ENCODE results near the gene MTREX.

The MTREX gene

DNA sequence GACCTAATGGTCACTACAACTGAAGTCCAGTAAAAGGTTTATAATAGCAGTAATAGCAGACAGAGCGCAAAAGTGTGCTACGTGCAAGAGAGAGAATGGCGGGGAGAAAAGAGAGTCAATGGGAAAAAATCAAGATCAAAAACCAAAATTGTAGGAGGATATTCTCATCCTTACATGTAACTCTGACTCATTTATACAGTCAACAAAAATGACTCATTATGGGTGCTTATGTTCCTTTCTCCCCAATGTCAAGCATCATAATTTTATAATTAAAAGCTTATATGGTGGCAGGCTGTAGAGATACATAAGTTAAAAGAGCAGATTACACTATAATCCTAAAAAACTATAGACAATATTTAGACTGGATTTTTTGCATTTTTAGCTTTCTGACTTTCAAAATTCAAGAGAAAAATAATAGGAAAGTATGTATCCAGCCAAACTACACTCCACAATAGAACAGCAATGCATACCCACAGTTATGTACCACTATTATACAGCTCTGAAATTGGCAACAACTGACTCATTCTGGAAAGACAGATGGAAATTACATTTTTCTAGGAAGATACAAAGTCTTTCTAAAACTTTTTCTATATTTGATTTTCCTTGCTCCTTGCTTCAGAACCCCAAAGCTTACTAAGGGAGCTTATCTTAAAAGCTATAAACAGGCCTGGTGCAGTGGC, 148.6 kb downstream of the MTREX start:
- no peaks in the 10 kb centered on the region for H3K27me3 ChIP-seq (ENCODE audit: low read depth, low read length)
- no peak overlapping the region for H2AFZ ChIP-seq (ENCODE audit: low read depth, low read length)
- H3K9me3 ChIP-seq (ENCODE audit: insufficient read depth, low read length) = no peaks in the 10 kb centered on the region
- no peak overlapping the region for H3K4me3 ChIP-seq (ENCODE audit: low read length)
- no peaks in the 10 kb centered on the region for H3K36me3 ChIP-seq (replicated peaks; ENCODE audit: low read depth, low read length)
- H3K79me2 ChIP-seq (ENCODE audit: low read length) = no peaks in the 10 kb centered on the region
- H3K4me1 ChIP-seq (ENCODE audit: low read length) = no peaks in the 10 kb centered on the region
- no peak overlapping the region for H3K9ac ChIP-seq (ENCODE audit: low read length)
- H3K27ac ChIP-seq (ENCODE audit: low read length) = no peak overlapping the region
- TF ChIP-seq, protein P1, sequence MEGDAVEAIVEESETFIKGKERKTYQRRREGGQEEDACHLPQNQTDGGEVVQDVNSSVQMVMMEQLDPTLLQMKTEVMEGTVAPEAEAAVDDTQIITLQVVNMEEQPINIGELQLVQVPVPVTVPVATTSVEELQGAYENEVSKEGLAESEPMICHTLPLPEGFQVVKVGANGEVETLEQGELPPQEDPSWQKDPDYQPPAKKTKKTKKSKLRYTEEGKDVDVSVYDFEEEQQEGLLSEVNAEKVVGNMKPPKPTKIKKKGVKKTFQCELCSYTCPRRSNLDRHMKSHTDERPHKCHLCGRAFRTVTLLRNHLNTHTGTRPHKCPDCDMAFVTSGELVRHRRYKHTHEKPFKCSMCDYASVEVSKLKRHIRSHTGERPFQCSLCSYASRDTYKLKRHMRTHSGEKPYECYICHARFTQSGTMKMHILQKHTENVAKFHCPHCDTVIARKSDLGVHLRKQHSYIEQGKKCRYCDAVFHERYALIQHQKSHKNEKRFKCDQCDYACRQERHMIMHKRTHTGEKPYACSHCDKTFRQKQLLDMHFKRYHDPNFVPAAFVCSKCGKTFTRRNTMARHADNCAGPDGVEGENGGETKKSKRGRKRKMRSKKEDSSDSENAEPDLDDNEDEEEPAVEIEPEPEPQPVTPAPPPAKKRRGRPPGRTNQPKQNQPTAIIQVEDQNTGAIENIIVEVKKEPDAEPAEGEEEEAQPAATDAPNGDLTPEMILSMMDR (IDR thresholded peaks at IDR 0.05; ENCODE audit: low read depth, low read length) = no peak
- TF ChIP-seq EZH2phosphoT487 (IDR thresholded peaks at IDR 0.05; ENCODE audit: low read depth) = no peak
- no peak overlapping the region for H3K4me2 ChIP-seq (ENCODE audit: low read length)
- H4K20me1 ChIP-seq (ENCODE audit: insufficient read depth, low read length) = no peaks in the 10 kb centered on the region

DNA sequence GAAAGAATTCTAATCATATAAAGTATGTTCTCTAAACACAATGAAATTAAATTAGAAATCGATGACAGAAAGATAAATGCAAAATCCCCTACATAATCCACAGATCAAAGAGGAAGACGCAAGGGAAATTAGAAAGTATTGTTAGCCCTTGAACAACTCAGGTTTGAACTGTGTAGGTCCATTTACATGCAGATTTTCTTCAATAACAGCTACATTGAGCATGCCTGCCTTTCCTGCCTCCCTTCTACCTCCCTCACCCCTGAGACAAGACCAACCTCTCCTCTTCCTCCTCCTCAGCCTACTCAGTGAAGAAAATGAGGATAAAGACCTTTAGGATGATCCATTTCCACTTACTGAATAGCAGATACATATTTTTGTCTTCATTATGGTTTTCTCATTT, 151.8 kb downstream of the MTREX start:
- Histone ChIP-seq H3K27me3 (ENCODE audit: low read depth, low read length) (no peaks in the 10 kb centered on the region), H3K79me2 (ENCODE audit: low read length) (no peaks in the 10 kb centered on the region), H3K27ac (ENCODE audit: low read length) (no peak overlapping the region), H3K4me3 (ENCODE audit: low read length) (no peak overlapping the region), H3K36me3 (replicated peaks; ENCODE audit: low read depth, low read length) (no peaks in the 10 kb centered on the region), H3K4me2 (ENCODE audit: low read length) (no peak overlapping the region), H2AFZ (ENCODE audit: low read depth, low read length) (no peak overlapping the region), H3K9me3 (ENCODE audit: insufficient read depth, low read length) (no peaks in the 10 kb centered on the region), H4K20me1 (ENCODE audit: insufficient read depth, low read length) (no peaks in the 10 kb centered on the region), H3K9ac (ENCODE audit: low read length) (no peak overlapping the region), H3K4me1 (ENCODE audit: low read length) (no peaks in the 10 kb centered on the region)
- TF ChIP-seq, protein P1 (IDR thresholded peaks at IDR 0.05; ENCODE audit: low read depth, low read length) = no peak
- TF ChIP-seq EZH2phosphoT487 (IDR thresholded peaks at IDR 0.05; ENCODE audit: low read depth) = no peak

GRCh38 chr5:55463613-55464012, 155.8 kb downstream of the MTREX start:
- TF ChIP-seq EZH2phosphoT487 (IDR thresholded peaks at IDR 0.05; ENCODE audit: low read depth) = no peak
- TF ChIP-seq, protein P1 (IDR thresholded peaks at IDR 0.05; ENCODE audit: low read depth, low read length) = no peak
- Histone ChIP-seq H3K27me3 (ENCODE audit: low read depth, low read length) (no peaks in the 10 kb centered on the region), H3K27ac (ENCODE audit: low read length) (no peak overlapping the region), H3K4me3 (ENCODE audit: low read length) (no peak overlapping the region), H3K4me1 (ENCODE audit: low read length) (no peaks in the 10 kb centered on the region), H3K36me3 (replicated peaks; ENCODE audit: low read depth, low read length) (no peaks in the 10 kb centered on the region), H2AFZ (ENCODE audit: low read depth, low read length) (no peak overlapping the region), H3K9ac (ENCODE audit: low read length) (no peak overlapping the region), H3K79me2 (ENCODE audit: low read length) (no peaks in the 10 kb centered on the region), H3K4me2 (ENCODE audit: low read length) (no peak overlapping the region), H4K20me1 (ENCODE audit: insufficient read depth, low read length) (no peaks in the 10 kb centered on the region), H3K9me3 (ENCODE audit: insufficient read depth, low read length) (no peaks in the 10 kb centered on the region)

DNA sequence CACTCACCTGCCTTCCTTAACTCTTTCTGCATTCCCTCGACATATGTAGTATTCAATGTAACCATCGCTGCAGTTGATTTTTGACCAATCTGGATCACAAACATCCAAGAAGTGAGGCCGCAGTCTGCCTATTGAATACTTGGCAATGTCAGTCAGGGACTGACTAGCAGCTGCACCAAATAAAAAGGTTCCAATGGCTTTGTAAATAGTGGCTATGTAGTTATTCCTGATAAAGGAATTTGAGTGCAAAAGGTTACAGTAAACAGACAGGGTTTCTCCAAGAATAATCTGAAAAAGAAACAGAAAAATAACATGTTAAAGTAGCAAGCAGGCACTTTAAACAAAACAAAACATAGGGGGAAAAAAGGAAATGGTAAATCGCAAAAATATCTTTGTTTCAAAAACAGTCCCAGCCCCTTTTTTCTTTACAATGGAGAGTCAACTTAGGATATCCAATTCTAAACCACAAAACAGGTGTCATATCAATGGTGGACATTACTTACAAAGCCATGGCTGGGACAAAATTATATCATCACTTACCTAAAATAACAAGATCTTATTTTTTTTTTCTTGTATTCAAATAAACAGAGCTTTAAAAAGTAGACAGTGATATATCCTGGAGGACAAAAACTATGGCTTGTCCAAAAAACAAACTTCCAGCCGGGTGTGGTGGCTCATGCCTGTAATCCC, 160.2 kb downstream of the MTREX start:
- H3K4me1 ChIP-seq (ENCODE audit: low read length) = no peaks in the 10 kb centered on the region
- H4K20me1 ChIP-seq (ENCODE audit: insufficient read depth, low read length) = no peaks in the 10 kb centered on the region
- no peaks in the 10 kb centered on the region for H3K27me3 ChIP-seq (ENCODE audit: low read depth, low read length)
- no peak overlapping the region for H3K27ac ChIP-seq (ENCODE audit: low read length)
- H3K4me2 ChIP-seq (ENCODE audit: low read length) = no peak overlapping the region
- no peaks in the 10 kb centered on the region for H3K9me3 ChIP-seq (ENCODE audit: insufficient read depth, low read length)
- H3K79me2 ChIP-seq (ENCODE audit: low read length) = no peaks in the 10 kb centered on the region
- H3K9ac ChIP-seq (ENCODE audit: low read length) = no peak overlapping the region
- TF ChIP-seq, protein P1 (IDR thresholded peaks at IDR 0.05; ENCODE audit: low read depth, low read length) = no peak
- no peak for TF ChIP-seq EZH2phosphoT487 (IDR thresholded peaks at IDR 0.05; ENCODE audit: low read depth)
- no peak overlapping the region for H2AFZ ChIP-seq (ENCODE audit: low read depth, low read length)
- H3K4me3 ChIP-seq (ENCODE audit: low read length) = no peak overlapping the region
- H3K36me3 ChIP-seq (replicated peaks; ENCODE audit: low read depth, low read length) = no peaks in the 10 kb centered on the region

Data from OCI-LY3 (cell line).